Choroid plexus epithelial cell (primary cell): Measurements from ENCODE around the gene TRMT6.
A peak's percentile ranks its signal among the peaks of the same experiment; 100 is the strongest.

Experiments
- DNase-seq: peaks from one replicate; pipeline ENCODE4 v3.0.0-alpha.2; 2010; ENCODE audit warnings: low read depth
- H3K4me3 ChIP-seq: 2 replicates; pipeline ENCODE4 v1.5.1; 2011; ENCODE audit warnings: low read depth, mild to moderate bottlenecking, control low read depth, low read length, moderate library complexity
- CTCF ChIP-seq: conservative IDR thresholded peaks from 2 replicates; pipeline ENCODE4 v1.5.1; 2011; ENCODE audit warnings: low read depth, mild to moderate bottlenecking, control low read depth, inconsistent platforms, low read length, moderate library complexity

Gene TRMT6

GRCh38 chr20:5967469-5967868, 17.1 kb upstream of the TRMT6 start:
- TF ChIP-seq CTCF, result no peak
- DNase-seq, result peak; percentile 21
- no peak overlapping the region for H3K4me3 ChIP-seq

GRCh38 chr20:5949943-5950270, 426 bp downstream of the TRMT6 start:
- no peak for TF ChIP-seq CTCF
- DNase-seq, result no peak
- H3K4me3 ChIP-seq, result peak overlapping the region; percentile 84

- no peak for DNase-seq
- H3K4me3 ChIP-seq, result no peak overlapping the region
- TF ChIP-seq CTCF, result no peak
Observed at GRCh38 chr20:5947276-5947675, 3.1 kb downstream of the TRMT6 start.

- TF ChIP-seq CTCF, result no peak
- H3K4me3 ChIP-seq, result no peak overlapping the region
- peak; percentile 60 for DNase-seq
Observed at GRCh38 chr20:5945963-5946362, 4.4 kb downstream of the TRMT6 start.

- no peak overlapping the region for H3K4me3 ChIP-seq
- DNase-seq, result no peak
- no peak for TF ChIP-seq CTCF
Observed at GRCh38 chr20:5938456-5939029, 11.8 kb downstream of the TRMT6 start.

- no peak for DNase-seq
- TF ChIP-seq CTCF, result no peak
- H3K4me3 ChIP-seq, result no peak overlapping the region
Observed at GRCh38 chr20:5936238-5936637, 14.1 kb downstream of the TRMT6 start.

GRCh38 chr20:5935384-5935783, 14.9 kb downstream of the TRMT6 start:
- no peak overlapping the region for H3K4me3 ChIP-seq
- no peak for DNase-seq
- no peak for TF ChIP-seq CTCF
